HepG2 (cell line): Measurements from ENCODE around the gene LRRN4CL. TPM values are rescaled to one million over a fixed set of nuclear protein-coding genes. Genes with fewer than 3 reads are reported as not detected.

Source experiments
- FOXK1 ChIP-seq: sonication (generic); formaldehyde crosslinking; IDR thresholded peaks from 2 replicates; pipeline ENCODE4 v1.4.0; 2020; ENCODE audit warnings: low read depth, missing genetic modification reagents, borderline replicate concordance
- NR1H2 ChIP-seq: sonication (generic); formaldehyde crosslinking; IDR thresholded peaks from 2 replicates; pipeline ENCODE4 v1.8.1; 2022; ENCODE audit warnings: low read depth, missing genetic modification reagents, borderline replicate concordance
- RARA ChIP-seq: IDR thresholded peaks from 2 replicates; pipeline ENCODE4 v1.6.1; 2016; ENCODE audit warnings: missing genetic modification reagents, missing compliant biosample characterization
- SALL2 ChIP-seq: sonication (generic); formaldehyde crosslinking; IDR thresholded peaks from 2 replicates; pipeline ENCODE4 v1.8.1; 2023; ENCODE audit warnings: mild to moderate bottlenecking, missing genetic modification reagents, inconsistent platforms
- ZBTB7A ChIP-seq: sonication (generic); formaldehyde crosslinking; IDR thresholded peaks from 2 replicates; pipeline ENCODE4 v1.8.0; 2022; ENCODE audit warnings: mild to moderate bottlenecking, missing genetic modification reagents
- ZFP41 ChIP-seq: sonication (generic); formaldehyde crosslinking; IDR thresholded peaks from 2 replicates; pipeline ENCODE4 v1.4.0; 2020; ENCODE audit warnings: mild to moderate bottlenecking, missing genetic modification reagents, borderline replicate concordance
- ZNF441 ChIP-seq: sonication (generic); formaldehyde crosslinking; IDR thresholded peaks from 2 replicates; pipeline ENCODE4 v1.7.0; 2021; ENCODE audit warnings: missing genetic modification reagents, borderline replicate concordance
- ZNF484 ChIP-seq: sonication (generic); formaldehyde crosslinking; IDR thresholded peaks from 2 replicates; pipeline ENCODE4 v1.5.1; 2020; ENCODE audit warnings: mild to moderate bottlenecking, low read depth, missing genetic modification reagents, borderline replicate concordance
- ZNF768 ChIP-seq: sonication (generic); formaldehyde crosslinking; IDR thresholded peaks from 2 replicates; pipeline ENCODE4 v1.4.0; 2020; ENCODE audit warnings: missing genetic modification reagents
- ZNF780A ChIP-seq: sonication (generic); formaldehyde crosslinking; IDR thresholded peaks from 2 replicates; pipeline ENCODE4 v1.8.0; 2022; ENCODE audit warnings: mild to moderate bottlenecking, missing genetic modification reagents, moderate library complexity
- ZNF879 ChIP-seq: sonication (generic); formaldehyde crosslinking; IDR thresholded peaks from 2 replicates; pipeline ENCODE4 v1.8.1; 2023; ENCODE audit warnings: missing genetic modification reagents
- polyA plus RNA-seq, 8 experiments: library from polyadenylated mRNA; depleted of rRNA in 3 of 8; stranded (reverse) in 7 of 8; unstranded in 1 of 8; fragments of >200 nt; fragmentation: Illumina TruSeq in 4 of 8; extraction: Trizol in 4 of 8; gene quantifications; 2 replicates each; pipeline versions ENCODE4 v1.2.1 to v1.2.3, GENCODE V29; 2011 to 2016; ENCODE audit warnings: low read depth in 4 of 8, missing spikeins in 1 of 8, mixed read lengths in 1 of 8; ENCODE audit not compliant: insufficient read depth in 1 of 8
- total RNA-seq, 5 experiments: library from RNA; depleted of rRNA; stranded (reverse); fragments of >200 nt; fragmentation: Illumina TruSeq; extraction: Trizol; gene quantifications; 2 replicates each; pipeline ENCODE4 v1.2.3, GENCODE V29; 2016; ENCODE audit warnings: low read depth in 1 of 5
- TF ChIP-seq, protein P1 (sequence below): sonication (generic); formaldehyde crosslinking; IDR thresholded peaks from 2 replicates; pipeline ENCODE4 v1.5.0; 2020; ENCODE audit warnings: missing genetic modification reagents, mild to moderate bottlenecking, borderline replicate concordance
- TF ChIP-seq, protein P2 (sequence below), 2 experiments: sonication (generic) in 1 of 2; formaldehyde crosslinking in 1 of 2; IDR thresholded peaks; 2 replicates each; pipeline versions ENCODE4 v1.4.0 to v1.6.1; 2016 to 2020; ENCODE audit warnings: borderline replicate concordance in 1 of 2, low read depth in 1 of 2, mild to moderate bottlenecking in 1 of 2, missing genetic modification reagents in 1 of 2
- TF ChIP-seq, protein P3 (sequence below): sonication (generic); formaldehyde crosslinking; IDR thresholded peaks from 2 replicates; pipeline ENCODE4 v1.8.0; 2022; ENCODE audit warnings: mild to moderate bottlenecking, missing genetic modification reagents, borderline replicate concordance
- TF ChIP-seq, protein P4 (sequence below): sonication (generic); formaldehyde crosslinking; IDR thresholded peaks from 2 replicates; pipeline ENCODE4 v1.4.0; 2020; ENCODE audit warnings: mild to moderate bottlenecking, missing genetic modification reagents
- TF ChIP-seq, protein P5 (sequence below): IDR thresholded peaks from 2 replicates; pipeline ENCODE4 v1.4.0; 2020; ENCODE audit warnings: mild to moderate bottlenecking, missing genetic modification reagents

The LRRN4CL gene
- total and polyA plus RNA-seq, 2 of the 13 experiments (the other 11 are each of a cell fraction or from before 2014, with no cell fraction given): 0.11 TPM; not detected in 1

DNA sequence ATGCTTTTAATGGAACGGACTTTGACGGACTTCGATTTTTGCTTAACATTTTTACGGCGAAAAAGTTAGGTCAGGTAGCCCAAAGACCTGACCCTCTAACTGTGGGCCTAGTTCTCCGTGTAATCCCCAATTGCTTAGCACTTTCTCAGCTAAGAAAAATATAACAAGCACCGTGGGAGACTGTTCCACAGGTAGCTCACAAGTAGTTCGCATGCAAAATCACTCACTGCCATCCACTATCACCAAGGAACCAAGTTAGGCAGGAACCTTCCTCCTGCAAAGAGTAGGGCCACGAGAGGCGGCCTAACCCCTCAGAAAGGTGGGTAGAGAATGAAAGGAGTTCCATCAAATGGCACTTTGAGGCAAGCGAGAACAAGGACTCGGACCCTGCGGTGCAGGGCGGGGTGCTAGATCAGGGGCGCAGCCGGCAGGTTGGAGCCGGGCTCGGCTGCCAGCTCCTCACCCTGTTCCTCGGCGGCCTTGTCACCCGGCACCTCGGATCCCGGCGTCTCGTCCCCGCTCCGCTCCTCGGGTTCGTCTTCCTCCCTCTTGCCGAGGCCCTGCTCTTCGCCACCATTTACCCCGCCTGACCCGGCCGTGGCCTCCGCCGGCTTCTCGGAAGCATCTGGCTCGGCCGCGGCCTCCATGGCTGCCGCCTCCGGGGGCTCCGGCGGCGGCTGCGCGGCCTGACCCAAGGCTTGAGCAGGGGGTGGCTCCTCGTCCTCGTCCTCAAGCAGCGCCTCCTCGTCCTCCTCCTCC, 37.0 kb upstream of the LRRN4CL start (continued):
- TF ChIP-seq, protein P1, sequence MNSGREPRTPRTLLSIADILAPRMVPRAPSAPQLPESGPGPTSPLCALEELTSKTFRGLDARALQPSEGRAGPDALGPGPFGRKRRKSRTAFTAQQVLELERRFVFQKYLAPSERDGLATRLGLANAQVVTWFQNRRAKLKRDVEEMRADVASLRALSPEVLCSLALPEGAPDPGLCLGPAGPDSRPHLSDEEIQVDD (CRISPR knock-in tag): no peak
- TF ChIP-seq NR1H2 (CRISPR knock-in tag): 0 out of 2 replicates have a peak, but pooled peaks have one; percentile 19
- TF ChIP-seq ZNF780A (CRISPR knock-in tag): no peak
- TF ChIP-seq ZNF879 (CRISPR knock-in tag): peak; percentile 74; the same call in 1 of the 2 replicates
- TF ChIP-seq ZNF441 (CRISPR knock-in tag): peak; percentile 79; the same call in 1 of the 2 replicates
- no peak for TF ChIP-seq ZFP41 (CRISPR knock-in tag)
- TF ChIP-seq, protein P2, sequence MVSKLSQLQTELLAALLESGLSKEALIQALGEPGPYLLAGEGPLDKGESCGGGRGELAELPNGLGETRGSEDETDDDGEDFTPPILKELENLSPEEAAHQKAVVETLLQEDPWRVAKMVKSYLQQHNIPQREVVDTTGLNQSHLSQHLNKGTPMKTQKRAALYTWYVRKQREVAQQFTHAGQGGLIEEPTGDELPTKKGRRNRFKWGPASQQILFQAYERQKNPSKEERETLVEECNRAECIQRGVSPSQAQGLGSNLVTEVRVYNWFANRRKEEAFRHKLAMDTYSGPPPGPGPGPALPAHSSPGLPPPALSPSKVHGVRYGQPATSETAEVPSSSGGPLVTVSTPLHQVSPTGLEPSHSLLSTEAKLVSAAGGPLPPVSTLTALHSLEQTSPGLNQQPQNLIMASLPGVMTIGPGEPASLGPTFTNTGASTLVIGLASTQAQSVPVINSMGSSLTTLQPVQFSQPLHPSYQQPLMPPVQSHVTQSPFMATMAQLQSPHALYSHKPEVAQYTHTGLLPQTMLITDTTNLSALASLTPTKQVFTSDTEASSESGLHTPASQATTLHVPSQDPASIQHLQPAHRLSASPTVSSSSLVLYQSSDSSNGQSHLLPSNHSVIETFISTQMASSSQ (IDR thresholded peaks at IDR 0.05; ENCODE audit: low read depth): no peak
- TF ChIP-seq, protein P2 (CRISPR knock-in tag; IDR thresholded peaks at IDR 0.05; ENCODE audit: borderline replicate concordance): no peak
- TF ChIP-seq, protein P3, sequence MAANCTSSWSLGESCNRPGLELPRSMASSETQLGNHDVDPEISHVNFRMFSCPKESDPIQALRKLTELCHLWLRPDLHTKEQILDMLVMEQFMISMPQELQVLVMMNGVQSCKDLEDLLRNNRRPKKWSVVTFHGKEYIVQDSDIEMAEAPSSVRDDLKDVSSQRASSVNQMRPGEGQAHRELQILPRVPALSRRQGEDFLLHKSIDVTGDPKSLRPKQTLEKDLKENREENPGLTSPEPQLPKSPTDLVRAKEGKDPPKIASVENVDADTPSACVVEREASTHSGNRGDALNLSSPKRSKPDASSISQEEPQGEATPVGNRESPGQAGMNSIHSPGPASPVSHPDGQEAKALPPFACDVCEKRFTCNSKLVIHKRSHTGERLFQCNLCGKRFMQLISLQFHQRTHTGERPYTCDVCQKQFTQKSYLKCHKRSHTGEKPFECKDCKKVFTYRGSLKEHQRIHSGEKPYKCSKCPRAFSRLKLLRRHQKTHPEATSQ (CRISPR knock-in tag): no peak
- no peak for TF ChIP-seq RARA
- no peak for TF ChIP-seq SALL2 (CRISPR knock-in tag)
- 0 out of 2 replicates have a peak, but pooled peaks have one; percentile 5 for TF ChIP-seq ZBTB7A
- no peak for TF ChIP-seq ZNF484 (CRISPR knock-in tag)
- no peak for TF ChIP-seq ZNF768 (CRISPR knock-in tag)
- TF ChIP-seq, protein P4, sequence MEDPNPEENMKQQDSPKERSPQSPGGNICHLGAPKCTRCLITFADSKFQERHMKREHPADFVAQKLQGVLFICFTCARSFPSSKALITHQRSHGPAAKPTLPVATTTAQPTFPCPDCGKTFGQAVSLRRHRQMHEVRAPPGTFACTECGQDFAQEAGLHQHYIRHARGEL (CRISPR knock-in tag): 0 out of 2 replicates have a peak, but pooled peaks have one; percentile 60
- no peak for TF ChIP-seq FOXK1 (CRISPR knock-in tag)
- TF ChIP-seq, protein P5, sequence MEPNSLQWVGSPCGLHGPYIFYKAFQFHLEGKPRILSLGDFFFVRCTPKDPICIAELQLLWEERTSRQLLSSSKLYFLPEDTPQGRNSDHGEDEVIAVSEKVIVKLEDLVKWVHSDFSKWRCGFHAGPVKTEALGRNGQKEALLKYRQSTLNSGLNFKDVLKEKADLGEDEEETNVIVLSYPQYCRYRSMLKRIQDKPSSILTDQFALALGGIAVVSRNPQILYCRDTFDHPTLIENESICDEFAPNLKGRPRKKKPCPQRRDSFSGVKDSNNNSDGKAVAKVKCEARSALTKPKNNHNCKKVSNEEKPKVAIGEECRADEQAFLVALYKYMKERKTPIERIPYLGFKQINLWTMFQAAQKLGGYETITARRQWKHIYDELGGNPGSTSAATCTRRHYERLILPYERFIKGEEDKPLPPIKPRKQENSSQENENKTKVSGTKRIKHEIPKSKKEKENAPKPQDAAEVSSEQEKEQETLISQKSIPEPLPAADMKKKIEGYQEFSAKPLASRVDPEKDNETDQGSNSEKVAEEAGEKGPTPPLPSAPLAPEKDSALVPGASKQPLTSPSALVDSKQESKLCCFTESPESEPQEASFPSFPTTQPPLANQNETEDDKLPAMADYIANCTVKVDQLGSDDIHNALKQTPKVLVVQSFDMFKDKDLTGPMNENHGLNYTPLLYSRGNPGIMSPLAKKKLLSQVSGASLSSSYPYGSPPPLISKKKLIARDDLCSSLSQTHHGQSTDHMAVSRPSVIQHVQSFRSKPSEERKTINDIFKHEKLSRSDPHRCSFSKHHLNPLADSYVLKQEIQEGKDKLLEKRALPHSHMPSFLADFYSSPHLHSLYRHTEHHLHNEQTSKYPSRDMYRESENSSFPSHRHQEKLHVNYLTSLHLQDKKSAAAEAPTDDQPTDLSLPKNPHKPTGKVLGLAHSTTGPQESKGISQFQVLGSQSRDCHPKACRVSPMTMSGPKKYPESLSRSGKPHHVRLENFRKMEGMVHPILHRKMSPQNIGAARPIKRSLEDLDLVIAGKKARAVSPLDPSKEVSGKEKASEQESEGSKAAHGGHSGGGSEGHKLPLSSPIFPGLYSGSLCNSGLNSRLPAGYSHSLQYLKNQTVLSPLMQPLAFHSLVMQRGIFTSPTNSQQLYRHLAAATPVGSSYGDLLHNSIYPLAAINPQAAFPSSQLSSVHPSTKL: no peak
